Erythroblast (primary cell): ENCODE measurements around the gene MB21D2.

ENCODE experiments used
- GATA1 ChIP-seq: IDR thresholded peaks from 2 replicates; pipeline ENCODE4 v1.6.1; 2011; ENCODE audit warnings: low read depth, mild to moderate bottlenecking, control low read depth, low read length, moderate library complexity
- POLR2A ChIP-seq: IDR thresholded peaks from 2 replicates; pipeline ENCODE4 v1.6.1; 2011; ENCODE audit warnings: mild to moderate bottlenecking, low read length

- TF ChIP-seq POLR2A (no peak), GATA1 (no peak)
Observed at GRCh38 chr3:192905980-192906678, 11.5 kb downstream of the MB21D2 start.
